GM18907 (cell line): ENCODE measurements around the gene MB.

Source experiments
- ATAC-seq: cut with Tn5 transposase; IDR thresholded peaks from one replicate; pipeline ENCODE4 v1.9.1; 2021; ENCODE audit warnings: mild to moderate bottlenecking, moderate library complexity; ENCODE audit not compliant: unreplicated experiment

MB gene

DNA sequence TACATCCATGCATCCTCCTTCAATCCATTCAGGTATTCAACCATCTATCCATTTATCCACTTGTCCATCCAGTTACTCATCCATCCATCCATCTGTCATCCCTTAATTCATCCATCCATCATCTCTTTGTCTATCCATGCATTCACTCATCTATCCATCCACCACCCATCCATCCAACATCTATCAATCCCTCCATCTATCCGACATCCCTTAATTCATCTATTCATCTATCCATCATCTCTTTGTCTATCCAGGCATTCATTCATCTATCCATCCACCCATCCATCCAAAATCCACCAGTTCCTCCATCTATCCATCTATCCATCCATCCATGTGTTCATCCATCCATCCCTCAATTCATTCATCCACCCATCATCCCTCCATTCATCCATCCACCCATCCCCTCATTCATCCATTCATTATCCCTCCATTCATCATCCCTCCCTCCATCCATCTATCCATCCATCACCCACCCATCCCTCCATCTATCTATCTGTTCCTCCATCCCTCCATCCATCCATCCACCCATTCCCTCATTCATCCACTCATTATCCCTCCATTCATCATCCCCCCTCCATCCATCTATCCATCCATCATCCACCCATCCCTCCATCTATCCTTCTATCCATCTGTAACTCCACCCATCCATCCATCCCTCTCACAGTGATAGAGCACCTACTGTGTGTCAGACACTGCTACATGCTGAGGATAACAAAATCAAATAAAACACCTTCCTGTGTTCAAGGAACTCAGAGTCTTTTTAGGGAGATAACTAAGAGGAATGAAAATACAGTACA lies 1.5 kb upstream of the MB start:
- no peak for ATAC-seq

DNA sequence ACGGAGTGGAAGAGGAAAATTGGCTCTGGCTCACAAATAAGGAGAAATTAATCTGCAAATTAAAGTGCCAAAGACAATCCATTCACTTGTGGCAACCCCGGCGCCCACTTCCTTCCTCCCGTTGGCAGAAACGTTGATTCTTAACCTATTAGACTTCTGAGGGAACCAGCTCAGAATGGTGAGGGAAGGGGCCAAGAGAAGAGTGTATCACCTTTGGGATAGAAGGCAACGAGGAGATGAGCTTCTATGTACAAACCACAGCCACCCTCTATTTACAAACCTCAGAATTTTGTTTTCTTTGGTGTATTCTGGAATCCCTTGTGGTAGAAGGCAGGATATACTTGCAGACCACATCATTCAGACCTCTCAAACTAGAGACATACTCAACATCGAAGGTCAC lies 1.1 kb downstream of the MB start:
- no peak for ATAC-seq

DNA sequence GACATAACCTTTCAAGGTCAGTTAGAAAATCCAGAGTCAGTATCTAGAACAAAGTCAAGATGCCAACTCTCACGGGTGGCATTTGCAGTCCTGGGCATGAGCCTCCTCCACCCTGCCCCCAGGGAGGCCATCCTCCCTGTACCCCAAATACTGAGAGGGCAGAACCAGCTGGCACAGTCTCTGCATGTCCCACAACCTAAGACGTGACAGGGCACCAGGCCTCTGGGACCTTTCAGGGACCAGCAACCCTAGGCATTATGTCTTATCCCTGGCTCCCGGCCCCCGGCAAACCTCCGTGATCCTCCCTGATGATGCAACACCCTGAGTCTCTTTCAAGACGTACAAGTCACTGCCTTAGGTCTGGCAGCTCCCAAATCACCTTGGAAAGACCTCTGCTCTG lies 2.0 kb downstream of the MB start:
- ATAC-seq = no peak

DNA sequence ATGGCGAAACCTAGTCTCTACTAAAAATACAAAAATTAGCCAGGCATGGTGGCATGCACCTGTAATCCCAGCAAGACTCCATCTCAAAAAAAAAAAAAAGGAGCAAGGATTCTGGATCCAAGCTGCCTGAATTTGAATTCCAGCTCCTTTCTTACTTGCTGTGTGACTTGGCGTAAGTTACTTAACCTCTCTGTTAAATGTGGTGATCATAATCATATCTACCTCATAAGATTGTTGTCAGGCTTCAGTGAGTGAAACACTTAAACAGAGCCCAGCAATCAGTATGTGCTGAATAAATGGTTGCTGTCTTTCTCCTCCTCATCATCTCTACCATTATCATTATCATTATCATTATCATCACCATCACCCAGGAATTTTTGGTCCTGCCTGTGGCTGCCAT lies 2.7 kb downstream of the MB start:
- ATAC-seq = no peak

DNA sequence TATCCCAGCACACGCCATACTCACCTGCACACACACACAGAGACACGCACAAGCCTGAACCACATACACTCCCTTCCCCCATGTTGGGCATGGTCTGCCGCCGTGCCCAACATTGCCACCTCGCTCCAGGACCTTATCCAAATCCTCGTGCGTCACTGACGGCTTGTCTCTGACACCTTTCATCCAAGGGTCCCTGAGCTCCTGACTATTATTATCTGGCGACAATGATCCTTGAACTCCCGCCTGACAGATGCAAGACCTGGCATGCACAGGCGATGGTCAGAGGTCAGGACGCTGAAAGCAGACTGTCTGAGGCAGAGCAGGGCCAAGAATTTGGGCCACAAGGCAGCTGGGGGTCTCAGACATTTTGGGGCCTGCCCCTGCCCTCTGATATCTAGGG lies 4.2 kb downstream of the MB start:
- no peak for ATAC-seq

DNA sequence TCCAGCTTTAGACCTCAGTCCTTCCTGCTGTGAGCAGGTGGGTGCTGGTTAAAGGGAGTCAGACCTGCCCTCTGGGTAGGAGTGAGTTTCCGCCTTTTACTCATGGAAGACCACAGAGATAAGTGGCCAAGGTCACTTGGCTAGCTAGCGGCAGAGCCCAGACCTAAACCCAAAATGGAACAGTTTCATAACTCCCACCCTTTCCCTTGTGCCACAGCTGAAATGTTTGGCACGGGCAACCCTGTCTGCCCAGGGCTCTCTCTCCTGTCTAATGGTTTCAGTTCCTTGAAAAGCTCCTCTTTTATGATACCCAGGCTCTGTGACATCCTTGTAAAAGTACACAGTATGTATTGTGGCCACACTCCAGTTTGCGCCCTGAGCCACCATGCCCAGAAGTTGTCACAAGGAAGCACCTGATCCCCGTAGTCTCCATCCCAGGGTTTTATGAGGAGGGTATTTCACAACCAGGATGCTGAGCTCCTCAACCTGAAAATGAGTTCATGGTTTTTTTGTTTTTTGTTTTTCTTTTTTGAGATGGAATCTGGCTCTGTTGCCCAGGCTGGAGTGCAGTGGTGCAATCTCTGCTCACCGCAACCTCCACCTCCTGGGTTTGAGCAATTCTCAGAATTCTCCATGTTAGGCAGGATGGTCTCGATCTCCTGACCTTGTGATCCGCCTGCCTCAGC lies 5.1 kb downstream of the MB start:
- no peak for ATAC-seq

DNA sequence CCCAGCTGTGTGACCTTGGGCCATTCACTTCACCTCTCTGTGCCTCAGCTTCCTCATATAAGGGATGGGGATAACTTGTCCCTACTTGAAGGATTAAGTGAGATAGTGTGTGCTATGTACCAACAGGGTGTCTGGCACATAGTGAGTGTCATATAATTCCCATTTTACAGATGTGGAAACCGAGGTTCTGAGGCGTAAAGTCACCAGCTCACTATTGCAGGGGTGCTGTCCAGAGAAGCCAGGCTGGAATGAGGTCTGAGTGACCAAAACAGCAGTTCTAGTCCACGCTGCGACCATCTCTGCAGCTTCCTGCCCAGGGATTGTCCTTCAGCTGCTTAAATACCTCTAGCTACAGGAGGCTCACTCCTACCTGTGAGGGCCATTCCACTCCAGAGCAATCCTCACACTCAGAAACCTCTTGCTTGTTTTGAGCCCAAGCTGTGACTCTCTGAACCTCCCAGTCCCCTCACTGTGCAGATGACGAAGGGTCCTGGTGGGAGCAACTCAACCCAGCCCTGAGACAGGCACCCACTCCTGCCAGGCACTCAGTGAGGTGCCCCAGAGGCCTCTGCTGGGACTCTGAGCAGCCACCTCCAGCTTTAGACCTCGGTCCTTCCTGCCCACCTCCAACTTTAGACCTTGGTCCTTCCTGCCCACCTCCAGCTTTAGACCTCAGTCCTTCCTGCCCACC lies 5.8 kb downstream of the MB start:
- ATAC-seq = no peak

DNA sequence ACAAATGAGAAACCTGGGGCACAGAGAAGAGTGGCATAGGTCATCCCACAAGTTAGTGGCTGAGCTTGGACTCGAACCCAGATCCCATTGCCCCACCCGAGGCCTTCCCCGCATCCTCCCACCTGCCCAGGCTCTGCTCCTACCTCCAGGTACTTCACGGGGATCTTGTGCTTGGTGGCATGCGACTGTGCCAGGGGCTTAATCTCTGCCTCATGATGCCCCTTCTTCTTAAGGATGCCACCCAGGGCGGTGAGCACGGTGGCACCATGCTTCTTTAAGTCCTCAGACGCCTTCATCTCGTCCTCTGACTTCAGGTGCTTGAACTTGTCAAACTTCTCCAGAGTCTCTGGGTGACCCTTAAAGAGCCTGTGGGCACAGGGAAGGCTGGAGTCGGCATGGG lies 6.4 kb downstream of the MB start:
- no peak for ATAC-seq

DNA sequence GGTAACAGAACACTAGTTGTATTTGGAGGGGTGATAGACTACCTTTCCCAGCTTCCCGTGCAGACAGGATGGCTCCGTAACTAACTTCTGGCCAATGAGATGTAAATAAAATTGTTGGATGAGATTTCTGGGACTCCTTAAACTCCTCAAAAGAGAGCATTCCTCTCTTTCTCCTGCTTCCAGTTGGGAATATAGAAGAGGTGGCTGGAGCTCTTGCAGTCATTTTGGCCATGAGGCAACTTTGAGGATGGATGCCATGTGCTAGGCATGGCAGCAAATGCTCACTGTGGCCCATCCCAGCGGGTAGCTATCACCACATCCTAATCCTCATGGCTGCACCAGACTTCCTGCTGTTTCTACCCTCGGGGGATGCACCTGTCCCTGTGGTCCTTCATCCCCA lies 7.4 kb downstream of the MB start:
- ATAC-seq = no peak

DNA sequence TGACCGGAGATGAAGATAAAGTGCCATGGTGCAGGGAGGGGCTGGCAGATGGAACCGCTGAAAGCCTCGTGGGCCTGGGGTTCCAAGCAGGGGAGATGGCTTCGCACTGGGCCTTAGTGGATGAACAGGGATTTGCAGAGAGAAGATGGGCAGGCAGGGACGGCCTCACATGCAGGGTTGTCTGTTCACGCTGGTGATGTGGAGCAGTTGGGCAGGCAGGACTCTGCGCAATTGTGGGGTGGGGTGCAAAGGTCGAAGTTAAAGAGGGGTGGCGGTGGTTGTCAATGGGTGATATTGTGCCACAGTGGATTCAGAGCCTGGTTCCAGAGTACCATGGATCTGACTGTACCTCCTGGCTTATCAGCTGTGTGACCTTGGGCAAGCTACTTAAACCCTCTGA lies 7.9 kb downstream of the MB start:
- ATAC-seq = no peak

DNA sequence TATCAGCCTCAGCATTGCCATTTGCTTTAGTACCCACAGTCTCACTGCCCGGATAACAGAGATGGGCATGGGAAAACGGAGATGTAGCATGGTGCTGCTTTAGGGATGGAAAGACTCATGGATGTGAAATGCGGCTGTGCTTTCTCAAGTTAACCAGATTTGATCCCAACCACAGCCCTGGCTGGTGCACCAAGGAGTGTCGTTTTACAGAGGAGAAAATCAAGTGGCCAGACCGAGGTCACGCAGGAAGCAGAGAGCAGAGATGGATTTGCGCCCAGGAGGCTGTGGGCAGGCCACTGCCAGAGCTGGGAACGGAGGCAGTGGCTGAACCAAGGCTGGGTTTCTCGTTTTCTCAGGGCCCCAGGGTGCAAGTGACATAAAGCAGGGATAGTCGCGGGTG lies 9.0 kb downstream of the MB start:
- no peak for ATAC-seq

DNA sequence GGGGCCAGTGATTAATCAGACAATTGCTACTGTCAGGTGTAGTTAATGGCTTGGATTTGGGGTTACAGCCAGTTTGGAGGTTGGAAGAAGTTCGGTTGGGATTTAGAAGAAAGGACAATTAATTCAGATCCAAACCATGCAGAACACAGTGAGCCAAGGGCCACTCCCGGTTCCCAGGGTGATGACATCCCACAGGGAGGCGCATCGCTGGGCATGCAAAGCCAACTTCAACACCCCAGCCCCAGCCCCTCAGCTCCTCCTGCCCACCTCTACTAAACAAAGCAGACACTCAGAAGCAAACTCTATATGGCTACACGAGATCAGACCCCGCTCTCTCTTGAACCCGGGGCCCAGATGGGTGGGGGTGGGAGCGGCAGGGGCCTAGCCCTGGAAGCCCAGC lies 10.2 kb downstream of the MB start:
- ATAC-seq = no peak

DNA sequence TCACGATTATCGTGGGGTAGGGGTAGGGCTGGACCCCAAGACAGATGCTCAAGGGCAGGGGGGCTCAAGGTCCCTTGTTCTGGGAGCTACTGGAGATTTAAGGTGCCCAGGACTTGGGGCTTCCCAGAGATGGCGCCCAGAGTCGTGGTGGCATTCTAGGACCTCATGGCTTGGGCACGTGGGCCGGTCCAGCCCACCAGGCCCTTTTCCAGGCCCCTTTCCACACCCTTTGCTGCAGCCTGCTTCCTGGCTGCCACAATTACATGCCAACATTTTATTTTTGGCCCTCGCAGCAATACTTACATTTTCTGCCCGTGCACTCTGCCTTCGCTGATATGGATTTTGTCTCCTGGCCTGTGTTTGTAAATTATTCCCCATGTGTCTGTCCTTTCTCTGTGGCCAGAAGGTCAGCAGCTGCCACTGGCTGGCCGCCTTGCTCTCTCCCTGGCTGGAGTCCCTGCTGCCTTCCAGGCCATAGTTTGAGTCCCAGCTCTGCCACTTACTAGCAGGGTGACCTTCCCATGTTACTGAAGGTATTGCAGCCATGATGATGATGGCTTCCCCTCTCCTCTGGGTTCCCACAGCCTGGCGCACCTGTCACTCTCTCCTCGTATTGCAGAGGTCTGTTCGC lies 11.2 kb downstream of the MB start:
- no peak for ATAC-seq

DNA sequence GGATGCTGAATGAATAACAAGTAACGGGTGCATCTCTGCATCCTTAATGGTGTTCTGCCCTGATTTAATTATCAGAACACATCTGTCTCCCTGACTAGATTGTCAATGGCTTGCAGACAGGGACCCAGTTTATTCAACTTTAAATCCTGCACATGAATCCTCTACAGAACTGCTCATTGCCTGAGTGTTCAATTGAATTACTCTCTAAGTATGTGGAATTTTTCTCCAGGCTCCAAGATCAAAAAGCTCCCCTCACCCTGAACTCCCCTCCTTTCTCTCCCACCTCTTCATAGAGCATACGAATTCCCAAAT lies 11.8 kb downstream of the MB start:
- no peak for ATAC-seq

DNA sequence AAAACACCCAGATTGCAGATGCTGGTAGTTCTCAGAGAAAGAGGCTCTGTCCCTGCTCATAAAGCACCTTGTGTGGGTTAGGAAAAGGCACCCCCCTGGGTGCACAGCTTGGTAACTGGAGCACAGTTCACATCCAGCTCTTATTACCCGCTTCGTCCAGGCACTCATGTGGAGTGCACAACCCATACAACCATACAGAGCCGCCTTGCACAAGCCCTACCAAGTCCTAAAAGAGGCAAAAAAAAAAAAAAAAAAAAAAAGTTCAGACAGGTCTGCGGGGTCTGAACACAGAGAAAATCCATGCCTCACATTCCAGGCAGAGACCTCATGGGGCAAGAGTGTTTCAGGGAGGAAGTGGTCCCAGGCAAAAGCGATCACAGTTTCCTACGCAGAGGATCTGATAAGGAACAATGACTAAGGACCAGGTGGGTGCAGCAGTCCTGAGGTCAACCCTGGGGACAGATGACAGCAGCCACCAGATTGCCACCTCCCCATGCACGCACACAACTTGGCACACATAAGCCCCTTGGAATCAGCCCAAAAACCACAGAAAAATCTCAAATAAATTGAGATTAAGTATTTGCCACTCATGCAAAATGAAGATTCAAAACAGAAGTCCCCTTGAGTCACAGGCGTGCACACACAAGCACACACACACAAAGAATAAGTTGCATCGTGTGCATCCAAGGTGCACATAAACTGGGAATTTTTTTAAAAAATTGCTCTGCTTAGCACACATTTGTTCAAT lies 12.3 kb downstream of the MB start:
- ATAC-seq = no peak

DNA sequence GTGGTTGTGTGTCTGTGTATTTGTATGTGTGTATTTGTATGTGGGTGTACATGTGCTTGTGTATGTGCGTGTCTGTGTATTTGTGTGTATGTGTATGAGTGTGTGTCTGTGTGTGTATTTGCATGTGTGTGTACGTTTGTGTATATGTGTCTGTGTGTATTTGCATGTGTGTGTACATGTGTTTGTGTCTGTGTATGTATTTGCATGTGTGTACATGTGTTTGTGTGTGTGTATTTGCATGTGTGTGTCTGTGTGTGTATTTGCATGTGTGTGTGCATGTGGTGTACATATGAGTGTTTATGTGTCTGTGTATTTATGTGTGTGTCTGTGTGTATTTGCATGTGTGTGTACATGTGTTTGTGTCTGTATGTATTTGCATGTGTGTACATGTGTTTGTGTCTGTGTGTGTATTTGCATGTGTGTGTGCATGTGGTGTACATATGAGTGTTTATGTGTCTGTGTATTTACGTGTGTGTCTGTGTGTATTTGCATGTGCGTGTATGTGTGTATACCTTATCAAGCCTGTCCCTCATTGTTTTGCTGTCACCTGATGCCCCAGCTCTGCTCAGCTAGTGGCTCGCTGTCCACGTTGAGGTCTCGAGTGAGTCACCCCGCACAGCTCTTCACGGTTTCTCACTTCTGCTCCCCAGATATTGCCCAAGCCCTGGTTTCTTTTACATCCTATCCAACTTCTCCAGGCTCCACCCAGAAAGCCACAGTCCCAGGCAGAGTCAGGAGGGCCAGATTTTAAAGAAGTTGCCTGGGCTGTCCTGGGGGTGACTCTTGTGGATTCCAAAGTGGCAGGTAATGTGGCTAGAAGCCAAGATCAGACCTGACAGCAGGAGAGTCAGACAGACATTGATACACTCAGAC lies 15.2 kb downstream of the MB start:
- ATAC-seq = no peak

DNA sequence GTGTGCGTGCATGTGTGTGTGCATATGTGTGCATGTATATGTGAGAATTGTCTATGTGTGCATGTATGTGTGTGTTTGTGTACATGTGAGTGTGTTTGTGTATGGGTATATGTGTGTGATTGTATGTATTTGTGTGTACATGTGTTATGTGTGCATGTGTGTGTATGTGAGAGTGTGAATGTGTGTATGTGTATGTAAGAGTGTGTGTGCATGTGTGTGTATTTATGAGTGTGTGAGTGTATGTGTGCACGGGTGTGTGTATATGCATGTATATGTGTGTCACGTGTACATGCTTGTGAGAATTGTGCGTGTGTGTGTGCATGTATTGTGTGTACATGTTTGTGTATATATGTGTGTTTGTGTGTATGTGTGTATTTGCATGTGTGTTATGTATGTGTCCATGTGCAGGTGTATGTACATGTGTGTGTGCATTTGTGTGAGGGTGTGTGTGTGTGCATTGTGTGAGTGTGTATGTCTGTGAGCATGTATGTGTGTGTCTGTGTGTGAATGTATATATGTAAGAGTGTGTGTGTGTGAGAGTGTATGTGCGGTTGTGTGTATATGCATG lies 16.0 kb downstream of the MB start:
- ATAC-seq = no peak

DNA sequence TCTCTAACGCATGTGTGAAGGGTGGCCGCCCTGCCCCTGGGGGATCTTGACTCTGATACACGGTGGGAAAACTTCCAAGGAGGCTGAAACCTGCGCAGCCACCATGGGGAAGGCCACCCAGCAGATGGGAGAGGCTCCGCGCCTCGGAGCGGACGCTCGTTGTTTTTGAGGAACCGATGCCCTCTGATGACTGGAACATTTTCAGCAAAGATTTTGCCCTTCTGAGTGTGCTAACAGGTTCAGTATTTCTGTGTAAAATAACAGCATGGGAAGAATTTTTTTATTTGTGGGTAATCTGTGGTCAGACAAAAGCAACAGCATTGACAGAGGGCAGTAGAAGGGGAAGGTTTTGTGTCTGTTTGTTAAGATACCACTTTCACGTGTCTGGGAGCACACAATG lies 16.7 kb downstream of the MB start:
- no peak for ATAC-seq

DNA sequence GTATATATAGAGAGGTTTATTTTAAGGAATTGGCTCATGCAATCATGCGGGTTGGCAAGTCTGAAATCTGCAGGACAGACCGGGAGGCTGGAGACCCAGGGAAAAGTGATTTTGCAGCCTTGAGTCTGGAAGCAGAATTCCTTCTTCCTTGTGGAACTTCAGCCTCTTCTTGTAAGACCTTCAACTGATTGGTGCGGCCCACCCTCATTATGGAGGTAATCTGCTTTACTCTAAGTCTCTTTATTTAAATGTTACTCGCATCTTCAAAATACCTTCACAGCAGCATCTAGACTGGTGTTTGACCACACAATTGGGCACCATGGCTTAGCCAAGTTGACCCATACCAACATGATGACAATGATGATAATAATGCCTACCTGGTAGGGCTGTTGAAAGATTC lies 17.8 kb downstream of the MB start:
- no peak for ATAC-seq

DNA sequence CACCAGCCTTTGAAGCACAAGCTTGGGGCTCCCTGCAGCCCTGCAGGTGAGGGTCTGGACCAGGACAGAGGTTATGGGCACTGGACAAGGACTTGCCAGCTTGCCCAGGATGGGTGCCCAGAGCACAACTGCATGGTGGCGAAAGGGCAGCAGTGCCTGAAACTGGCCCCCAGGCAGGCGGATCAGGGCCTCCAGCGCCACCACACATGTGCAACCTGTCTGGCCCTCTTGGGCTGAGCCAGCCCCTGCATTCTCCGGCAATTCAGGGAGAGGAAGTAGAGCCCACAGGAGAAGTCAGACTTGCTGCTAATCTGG lies 18.8 kb downstream of the MB start:
- ATAC-seq = no peak
